AG04450 (cell line): ENCODE data around the gene SLC7A10. TPM values are rescaled to one million over a fixed set of nuclear protein-coding genes. Genes with fewer than 3 reads are reported as not detected.

ENCODE experiments used
- CTCF ChIA-PET: fragments of 300-600, 350-600 bp; formaldehyde crosslinking; extraction: SDS; loops from one replicate; lab custom pipeline; 2022; ENCODE audit warnings: antibody characterized with exemption, inconsistent platforms; lab: Charles Lee
- POLR2A ChIA-PET: fragments of 350-600 bp; formaldehyde crosslinking; extraction: SDS; loops from one replicate; lab custom pipeline; 2021; ENCODE audit warnings: antibody characterized with exemption, inconsistent platforms; lab: Yijun Ruan, JAX
- DNase-seq: peaks from one replicate; pipeline ENCODE4 v3.0.0-alpha.2; 2011; ENCODE audit warnings: low read depth, low spot score
- H3K27ac ChIP-seq: one replicate; pipeline ENCODE4 v1.5.1; 2012; ENCODE audit warnings: low read depth, low read length, control low read depth
- H3K27me3 ChIP-seq: one replicate; pipeline ENCODE4 v1.6.0; 2012; ENCODE audit warnings: low read length; ENCODE audit not compliant: control insufficient read depth, insufficient read depth
- H3K4me3 ChIP-seq: 2 replicates; pipeline ENCODE4 v1.5.1; 2011; ENCODE audit warnings: mild to moderate bottlenecking, low read depth, low read length, control low read depth
- H3K9me3 ChIP-seq: 2 replicates; pipeline ENCODE4 v1.5.1; 2012; ENCODE audit warnings: low read length; ENCODE audit not compliant: control insufficient read depth, insufficient read depth
- polyA plus RNA-seq: library from polyadenylated mRNA; depleted of rRNA; stranded (reverse); fragments of >200 nt; gene quantifications from 2 replicates; pipeline ENCODE4 v1.2.3, GENCODE V29; 2011
- TF ChIP-seq, protein P1 (sequence below): IDR thresholded peaks from 2 replicates; pipeline ENCODE4 v1.5.1; 2011; ENCODE audit warnings: low read depth, low read length, control low read depth, inconsistent platforms

Gene SLC7A10
- polyA plus RNA-seq, 1 experiment: not detected

- CTCF ChIA-PET: no interaction called here
- POLR2A ChIA-PET: no interaction called here
- peaks cover 16% of the 10 kb centered on the region for H3K27me3 ChIP-seq
Measured at GRCh38 chr19:33266974-33267484, 41.4 kb upstream of the SLC7A10 start.

DNA sequence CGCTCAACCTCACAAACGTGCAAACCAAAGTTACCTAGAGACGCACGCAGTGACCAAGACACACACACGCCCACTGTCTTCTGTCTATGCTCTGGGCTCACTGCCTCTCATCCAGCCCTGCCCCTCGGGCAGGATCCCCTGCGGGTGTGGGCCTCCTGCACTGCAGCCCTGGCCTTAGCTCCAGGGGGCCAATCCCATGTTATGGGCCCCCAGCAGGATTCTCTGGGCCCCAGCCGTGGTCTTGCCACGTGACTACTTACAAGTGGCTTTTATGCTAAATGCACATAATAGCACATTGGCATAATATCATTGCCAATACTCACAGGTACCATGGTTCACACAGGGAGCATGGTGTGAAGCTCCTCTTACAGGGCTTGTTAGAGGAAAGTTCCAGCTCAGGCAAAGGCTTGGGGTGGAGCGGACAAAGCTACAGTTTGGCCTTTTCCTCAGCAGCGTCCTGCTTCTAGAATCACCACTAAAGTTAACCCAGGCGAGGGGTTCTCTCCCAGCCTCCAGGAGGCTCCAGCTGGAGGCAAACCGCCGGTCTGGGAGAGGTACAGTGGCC lies 39.3 kb upstream of the SLC7A10 start:
- Histone ChIP-seq H3K27me3 (peaks cover 11% of the 10 kb centered on the region), H3K9me3 (no peaks in the 10 kb centered on the region; the same call in 1 of the 2 replicates), H3K27ac (no peak overlapping the region), H3K4me3 (no peak overlapping the region)
- TF ChIP-seq, protein P1, sequence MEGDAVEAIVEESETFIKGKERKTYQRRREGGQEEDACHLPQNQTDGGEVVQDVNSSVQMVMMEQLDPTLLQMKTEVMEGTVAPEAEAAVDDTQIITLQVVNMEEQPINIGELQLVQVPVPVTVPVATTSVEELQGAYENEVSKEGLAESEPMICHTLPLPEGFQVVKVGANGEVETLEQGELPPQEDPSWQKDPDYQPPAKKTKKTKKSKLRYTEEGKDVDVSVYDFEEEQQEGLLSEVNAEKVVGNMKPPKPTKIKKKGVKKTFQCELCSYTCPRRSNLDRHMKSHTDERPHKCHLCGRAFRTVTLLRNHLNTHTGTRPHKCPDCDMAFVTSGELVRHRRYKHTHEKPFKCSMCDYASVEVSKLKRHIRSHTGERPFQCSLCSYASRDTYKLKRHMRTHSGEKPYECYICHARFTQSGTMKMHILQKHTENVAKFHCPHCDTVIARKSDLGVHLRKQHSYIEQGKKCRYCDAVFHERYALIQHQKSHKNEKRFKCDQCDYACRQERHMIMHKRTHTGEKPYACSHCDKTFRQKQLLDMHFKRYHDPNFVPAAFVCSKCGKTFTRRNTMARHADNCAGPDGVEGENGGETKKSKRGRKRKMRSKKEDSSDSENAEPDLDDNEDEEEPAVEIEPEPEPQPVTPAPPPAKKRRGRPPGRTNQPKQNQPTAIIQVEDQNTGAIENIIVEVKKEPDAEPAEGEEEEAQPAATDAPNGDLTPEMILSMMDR: no peak
- no peak for DNase-seq
- CTCF ChIA-PET: no interaction called here
- POLR2A ChIA-PET: no interaction called here

More at GRCh38 chr19:33266974-33267484, 41.4 kb upstream of the SLC7A10 start:
- no peak for DNase-seq
- Histone ChIP-seq H3K4me3 (no peak overlapping the region), H3K9me3 (no peaks in the 10 kb centered on the region), H3K27ac (no peak overlapping the region)
- TF ChIP-seq, protein P1: no peak

DNA sequence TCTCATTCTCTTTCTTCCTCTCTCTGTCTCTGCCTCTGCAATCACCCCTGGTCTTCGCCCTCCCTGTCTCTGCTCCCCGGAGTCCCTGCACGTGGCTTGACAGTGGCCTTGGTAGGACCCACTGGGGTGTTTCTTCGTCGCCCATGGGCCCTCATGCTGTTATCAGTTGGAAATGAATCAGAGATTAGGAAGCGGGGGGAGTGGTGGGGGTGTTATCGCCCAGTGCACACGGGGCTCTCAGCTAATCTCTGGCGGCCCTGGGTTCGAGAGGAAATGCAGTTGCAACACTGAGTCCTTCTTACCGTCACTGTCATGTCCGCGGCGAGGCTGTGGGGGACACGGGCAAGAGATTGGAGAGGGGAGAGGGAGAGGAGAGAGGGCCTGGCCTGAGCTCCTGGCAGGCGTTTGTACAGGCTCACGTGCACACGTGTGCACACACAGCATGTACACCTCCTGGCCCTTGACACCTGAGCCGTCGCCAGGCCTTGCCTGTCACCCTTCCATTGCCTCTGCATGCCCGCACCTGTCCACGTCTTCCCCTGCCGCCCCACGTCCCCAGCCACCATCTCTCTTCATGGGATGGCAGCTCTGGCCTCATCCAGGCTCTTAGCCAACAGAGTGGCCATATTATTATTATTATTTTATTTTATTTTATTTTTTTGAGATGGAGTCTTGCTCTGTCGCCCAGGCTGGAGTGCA lies 37.8 kb upstream of the SLC7A10 start:
- Histone ChIP-seq H3K27me3 (peaks cover 14% of the 10 kb centered on the region), H3K9me3 (no peaks in the 10 kb centered on the region; the same call in 1 of the 2 replicates), H3K27ac (no peak overlapping the region), H3K4me3 (no peak overlapping the region)
- TF ChIP-seq, protein P1: no peak
- ChIA-PET CTCF (no interaction called here), POLR2A (no interaction called here)
- no peak for DNase-seq

GRCh38 chr19:33261511-33262189 lies 36.0 kb upstream of the SLC7A10 start:
- CTCF ChIA-PET: no interaction called here
- POLR2A ChIA-PET: interaction anchor here (0.6 kb wide), 1 partner anchor 39 kb away, joined by 3 read pairs; no protein-coding TSS in a partner anchor

More at GRCh38 chr19:33261511-33262189, 36.0 kb upstream of the SLC7A10 start:
- no peak overlapping the region for H3K27ac ChIP-seq
- no peak for DNase-seq
- no peaks in the 10 kb centered on the region; the same call in 1 of the 2 replicates for H3K9me3 ChIP-seq
- H3K27me3 ChIP-seq: peaks cover 5% of the 10 kb centered on the region
- TF ChIP-seq, protein P1: no peak
- H3K4me3 ChIP-seq: no peak overlapping the region
